ENCODE results near the gene NID2. TPM values are rescaled to one million over a fixed set of nuclear protein-coding genes. Genes with fewer than 3 reads are reported as not detected.

NID2 gene
- total and polyA plus RNA-seq, 2 donors (not counting 1 experiment from before 2014, with no cell fraction given) = not detected

DNA sequence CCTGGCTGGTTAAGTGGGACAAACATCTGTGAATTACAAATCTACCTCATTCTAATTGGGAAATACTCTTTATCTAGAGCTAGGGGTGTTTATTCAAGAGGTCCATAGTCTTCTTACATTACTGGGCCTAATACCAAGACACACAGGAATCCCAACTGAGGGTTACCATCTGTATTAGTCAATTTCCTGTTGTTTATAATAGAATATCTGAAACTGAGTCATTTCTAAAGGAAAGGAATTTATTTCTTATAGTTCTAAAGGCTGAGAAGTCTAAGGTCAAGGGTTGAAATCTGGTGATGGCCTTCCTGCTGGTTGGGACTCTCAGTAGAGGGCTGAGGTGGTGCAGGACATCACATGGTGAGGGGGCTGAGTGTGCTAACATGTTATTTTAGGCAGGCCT is 43.5 kb downstream of the NID2 start:
- Mint-ChIP-seq H3K27ac (no peak overlapping the region), H3K9me3 (ENCODE audit: insufficient read depth) (no peaks in the 10 kb centered on the region), H3K4me3 (no peak overlapping the region), H3K4me1 (peaks cover 7% of the 10 kb centered on the region), H3K27me3 (peaks cover 8% of the 10 kb centered on the region)
- Histone ChIP-seq H3K9me3 (ENCODE audit: control extremely low read depth in 1 of 3, control insufficient read depth in 2 of 3, insufficient read depth in 1 of 3, low read length in 2 of 3) (peaks cover 0 to 3% (median 0%) of the 10 kb centered on the region in 3 donors), H3K9ac (ENCODE audit: low read length) (no peak overlapping the region), H3K27me3 (replicated peaks in 1 of 4; ENCODE audit: control extremely low read depth in 1 of 4, control insufficient read depth in 3 of 4, insufficient read depth in 4 of 4, low read length in 3 of 4) (no peaks in the 10 kb centered on the region), H4K20me1 (ENCODE audit: control insufficient read depth, insufficient read depth, low read length, poor library complexity, severe bottlenecking) (no peaks in the 10 kb centered on the region), H3K27ac (ENCODE audit: low read length in 2 of 2) (no peak overlapping the region), H3K36me3 (replicated peaks in 1 of 2; ENCODE audit: control extremely low read depth in 1 of 2, control insufficient read depth in 1 of 2, extremely low read depth in 1 of 2, insufficient read depth in 2 of 2, low read length in 1 of 2) (no peaks in the 10 kb centered on the region), H3K79me2 (ENCODE audit: control insufficient read depth, insufficient read depth, low read length) (no peaks in the 10 kb centered on the region), H3K4me3 (ENCODE audit: control extremely low read depth in 1 of 5, extremely low read depth in 1 of 5, insufficient read depth in 1 of 5, low read depth in 2 of 5, low read length in 4 of 5) (no peak overlapping the region), H3K4me2 (replicated peaks; ENCODE audit: low read depth, low read length, poor library complexity, severe bottlenecking) (no peak overlapping the region), H3K4me1 (ENCODE audit: control insufficient read depth in 2 of 2, insufficient read depth in 2 of 2, low read length in 2 of 2) (peaks cover 3 to 6% of the 10 kb centered on the region in 2 donors), H2AFZ (ENCODE audit: insufficient read depth, low read depth, low read length, poor library complexity, severe bottlenecking) (no peak overlapping the region)
- DNase-seq (no peak), ATAC-seq (ENCODE audit: low read depth) (no peak)
- TF ChIP-seq, protein P1, sequence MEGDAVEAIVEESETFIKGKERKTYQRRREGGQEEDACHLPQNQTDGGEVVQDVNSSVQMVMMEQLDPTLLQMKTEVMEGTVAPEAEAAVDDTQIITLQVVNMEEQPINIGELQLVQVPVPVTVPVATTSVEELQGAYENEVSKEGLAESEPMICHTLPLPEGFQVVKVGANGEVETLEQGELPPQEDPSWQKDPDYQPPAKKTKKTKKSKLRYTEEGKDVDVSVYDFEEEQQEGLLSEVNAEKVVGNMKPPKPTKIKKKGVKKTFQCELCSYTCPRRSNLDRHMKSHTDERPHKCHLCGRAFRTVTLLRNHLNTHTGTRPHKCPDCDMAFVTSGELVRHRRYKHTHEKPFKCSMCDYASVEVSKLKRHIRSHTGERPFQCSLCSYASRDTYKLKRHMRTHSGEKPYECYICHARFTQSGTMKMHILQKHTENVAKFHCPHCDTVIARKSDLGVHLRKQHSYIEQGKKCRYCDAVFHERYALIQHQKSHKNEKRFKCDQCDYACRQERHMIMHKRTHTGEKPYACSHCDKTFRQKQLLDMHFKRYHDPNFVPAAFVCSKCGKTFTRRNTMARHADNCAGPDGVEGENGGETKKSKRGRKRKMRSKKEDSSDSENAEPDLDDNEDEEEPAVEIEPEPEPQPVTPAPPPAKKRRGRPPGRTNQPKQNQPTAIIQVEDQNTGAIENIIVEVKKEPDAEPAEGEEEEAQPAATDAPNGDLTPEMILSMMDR (IDR thresholded peaks at IDR 0.05) = no peak
- TF ChIP-seq EZH2 (IDR thresholded peaks at IDR 0.05; ENCODE audit: borderline replicate concordance, insufficient read depth, low read depth, low read length, poor library complexity, severe bottlenecking) = no peak
- intact Hi-C loops (cut with micrococcal nuclease) = no loop called here
- POLR2A ChIA-PET = no interaction called here
- CTCF ChIA-PET = no interaction called here

DNA sequence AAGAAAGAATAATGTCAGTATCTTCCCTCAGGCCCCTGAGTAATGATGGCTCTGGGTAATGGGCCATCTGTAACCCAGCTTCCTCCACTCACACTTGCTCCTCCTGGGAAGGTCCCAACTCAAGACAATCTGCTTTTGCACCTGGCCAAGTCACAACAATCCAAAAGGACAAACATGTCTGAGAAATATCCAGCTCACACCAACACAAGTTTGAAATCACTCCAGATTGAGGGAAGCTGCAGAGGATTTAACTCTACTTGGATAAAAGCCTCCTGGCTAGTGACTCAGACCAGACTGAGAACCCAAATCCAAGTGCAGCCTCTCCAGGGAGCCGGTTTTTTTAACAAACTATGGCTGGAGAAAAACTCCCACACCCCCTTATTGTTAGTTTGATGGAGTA is 45.3 kb downstream of the NID2 start:
- peaks cover 0 to 9% (median 0%) of the 10 kb centered on the region in 3 donors for H3K9me3 ChIP-seq (ENCODE audit: control extremely low read depth in 1 of 3, control insufficient read depth in 2 of 3, insufficient read depth in 1 of 3, low read length in 2 of 3)
- H3K9ac ChIP-seq (ENCODE audit: low read length) = no peak overlapping the region
- intact Hi-C loops (cut with micrococcal nuclease) = no loop called here
- H3K27me3 ChIP-seq (replicated peaks in 1 of 4; ENCODE audit: control extremely low read depth in 1 of 4, control insufficient read depth in 3 of 4, insufficient read depth in 4 of 4, low read length in 3 of 4) = peaks cover 0 to 2% (median 0%) of the 10 kb centered on the region in 4 experiments
- no peaks in the 10 kb centered on the region for H3K27me3 Mint-ChIP-seq
- H2AFZ ChIP-seq (ENCODE audit: insufficient read depth, low read depth, low read length, poor library complexity, severe bottlenecking) = no peak overlapping the region
- H3K4me1 Mint-ChIP-seq = peaks cover 7% of the 10 kb centered on the region
- H3K4me3 ChIP-seq (ENCODE audit: control extremely low read depth in 1 of 5, extremely low read depth in 1 of 5, insufficient read depth in 1 of 5, low read depth in 2 of 5, low read length in 4 of 5) = no peak overlapping the region
- ATAC-seq (ENCODE audit: low read depth) (no peak), DNase-seq (no peak)
- peaks cover 3 to 6% of the 10 kb centered on the region in 2 donors for H3K4me1 ChIP-seq (ENCODE audit: control insufficient read depth in 2 of 2, insufficient read depth in 2 of 2, low read length in 2 of 2)
- no peaks in the 10 kb centered on the region for H3K79me2 ChIP-seq (ENCODE audit: control insufficient read depth, insufficient read depth, low read length)
- no CpG with 5 or more reads among the region's 1 CpG for WGBS (ENCODE audit: insufficient coverage)
- ChIA-PET POLR2A (no interaction called here), CTCF (no interaction called here)
- no peaks in the 10 kb centered on the region for H4K20me1 ChIP-seq (ENCODE audit: control insufficient read depth, insufficient read depth, low read length, poor library complexity, severe bottlenecking)
- H3K9me3 Mint-ChIP-seq (ENCODE audit: insufficient read depth) = no peaks in the 10 kb centered on the region
- no peaks in the 10 kb centered on the region for H3K36me3 ChIP-seq (replicated peaks in 1 of 2; ENCODE audit: control extremely low read depth in 1 of 2, control insufficient read depth in 1 of 2, extremely low read depth in 1 of 2, insufficient read depth in 2 of 2, low read length in 1 of 2)
- no peak overlapping the region for H3K4me3 Mint-ChIP-seq
- TF ChIP-seq EZH2 (IDR thresholded peaks at IDR 0.05; ENCODE audit: borderline replicate concordance, insufficient read depth, low read depth, low read length, poor library complexity, severe bottlenecking) = no peak
- TF ChIP-seq, protein P1 (IDR thresholded peaks at IDR 0.05) = no peak
- H3K4me2 ChIP-seq (replicated peaks; ENCODE audit: low read depth, low read length, poor library complexity, severe bottlenecking) = no peak overlapping the region
- no peak overlapping the region for H3K27ac ChIP-seq (ENCODE audit: low read length in 2 of 2)
- H3K27ac Mint-ChIP-seq = no peak overlapping the region

Measured in B cell (primary cell).